Measurements from ENCODE around the gene RMND5B.

GRCh38 chr5:178085316-178085715, 45.5 kb upstream of the RMND5B start:
- TF ChIP-seq POLR2A (IDR thresholded peaks at IDR 0.05; ENCODE audit: low read length) = no peak
- no peak for TF ChIP-seq GATA1 (IDR thresholded peaks at IDR 0.05; ENCODE audit: low read depth, low read length)

Measured in erythroblast (primary cell).